OCI-LY1 (cell line): ENCODE measurements around the gene CPA2.

Experiments
- H2AFZ ChIP-seq: fragments of 200-600 bp; sonication (generic), shearing (Covaris generic); 2 replicates; pipeline ENCODE4 v1.6.0; 2014; ENCODE audit warnings: antibody characterized with exemption, mild to moderate bottlenecking, low read length
- H3F3A ChIP-seq: fragments of 200-600 bp; sonication (generic), shearing (Covaris generic); 2 replicates; pipeline ENCODE4 v1.6.0; 2014; ENCODE audit warnings: mild to moderate bottlenecking, antibody characterized with exemption, low read length, moderate library complexity; ENCODE audit not compliant: insufficient read depth
- H3K27ac ChIP-seq: fragments of 200-600 bp; sonication (generic); 2 replicates; pipeline ENCODE4 v1.5.1; 2014; ENCODE audit warnings: low read length, mixed run types, mild to moderate bottlenecking, low read depth; ENCODE audit not compliant: poor library complexity, severe bottlenecking
- H3K27me3 ChIP-seq: fragments of 200-600 bp; sonication (generic); 2 replicates; pipeline ENCODE4 v1.6.0; 2014; ENCODE audit warnings: antibody characterized with exemption, mild to moderate bottlenecking, low read length, moderate library complexity; ENCODE audit not compliant: insufficient read depth
- H3K36me3 ChIP-seq: fragments of 200-600 bp; sonication (generic); 2 replicates; pipeline ENCODE4 v1.6.1; 2014; ENCODE audit warnings: mild to moderate bottlenecking, antibody characterized with exemption, low read length, moderate library complexity, mixed read lengths; ENCODE audit not compliant: insufficient read depth
- H3K4me1 ChIP-seq: fragments of 200-600 bp; sonication (generic); 2 replicates; pipeline ENCODE4 v1.5.1; 2014; ENCODE audit warnings: mild to moderate bottlenecking, low read length, moderate library complexity; ENCODE audit not compliant: insufficient read depth, severe bottlenecking
- H3K4me2 ChIP-seq: fragments of 200-600 bp; sonication (generic), shearing (Covaris generic); 2 replicates; pipeline ENCODE4 v1.6.1; 2014; ENCODE audit warnings: low read length
- H3K4me3 ChIP-seq: fragments of 200-600 bp; sonication (generic); 2 replicates; pipeline ENCODE4 v1.5.1; 2014; ENCODE audit warnings: low read length, low read depth, mild to moderate bottlenecking, mixed read lengths; ENCODE audit not compliant: poor library complexity, severe bottlenecking
- H3K79me2 ChIP-seq: fragments of 200-600 bp; shearing (Covaris generic); 2 replicates; pipeline ENCODE4 v1.6.1; 2016; ENCODE audit warnings: mixed run types, low read length, mixed read lengths; ENCODE audit not compliant: insufficient read depth
- H3K9ac ChIP-seq: fragments of 200-600 bp; sonication (generic), shearing (Covaris generic); 2 replicates; pipeline ENCODE4 v1.6.1; 2014; ENCODE audit warnings: mild to moderate bottlenecking, low read length, mixed read lengths
- H3K9me2 ChIP-seq: fragments of 200-600 bp; sonication (generic), shearing (Covaris generic); 2 replicates; pipeline ENCODE4 v1.6.1; 2014; ENCODE audit warnings: low read depth, mild to moderate bottlenecking, low read length, mixed read lengths
- H3K9me3 ChIP-seq: fragments of 200-600 bp; shearing (Covaris generic); 2 replicates; pipeline ENCODE4 v1.6.1; 2014; ENCODE audit warnings: low read length, mixed read lengths
- H4K20me1 ChIP-seq: fragments of 200-600 bp; sonication (generic), shearing (Covaris generic); 2 replicates; pipeline ENCODE4 v1.6.0; 2016; ENCODE audit warnings: mild to moderate bottlenecking, low read length; ENCODE audit not compliant: insufficient read depth
- EZH2 ChIP-seq: fragments of 200-600 bp; sonication (generic), shearing (Covaris generic); IDR thresholded peaks from 2 replicates; pipeline ENCODE4 v1.8.0; 2017; ENCODE audit warnings: borderline replicate concordance, mixed run types, mild to moderate bottlenecking, antibody characterized with exemption, low read length, moderate library complexity, mixed read lengths
- TF ChIP-seq, protein P1 (sequence below): fragments of 200-600 bp; sonication (generic), shearing (Covaris generic); IDR thresholded peaks from 2 replicates; pipeline ENCODE4 v1.5.1; 2017; ENCODE audit warnings: mild to moderate bottlenecking, antibody characterized with exemption, low read length, moderate library complexity, mixed read lengths

The CPA2 gene

DNA sequence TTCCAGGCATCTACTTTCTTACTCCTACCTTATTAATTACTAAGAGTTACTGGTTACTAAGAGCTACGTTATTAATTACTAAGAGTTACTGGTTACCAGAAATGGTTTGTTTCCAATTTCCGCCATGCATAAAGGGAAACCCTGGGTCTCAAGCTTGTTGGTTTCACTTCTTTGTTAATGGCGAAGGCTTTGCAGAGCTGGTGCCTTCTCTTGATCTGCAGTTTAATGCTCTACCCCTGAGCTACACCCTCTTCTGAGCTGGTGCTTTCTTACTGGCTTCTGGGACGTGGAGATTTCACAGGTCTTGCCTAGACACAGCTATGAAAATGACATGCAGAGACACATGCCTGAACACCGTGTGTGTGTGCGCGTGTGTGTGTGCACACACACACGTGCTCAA lies 26.9 kb downstream of the CPA2 start:
- H3K4me3 ChIP-seq, result no peak overlapping the region
- H3K79me2 ChIP-seq, result no peaks in the 10 kb centered on the region
- peaks cover 2% of the 10 kb centered on the region; the same call in 1 of the 2 replicates for H3K9me3 ChIP-seq
- no peak for TF ChIP-seq EZH2
- TF ChIP-seq, protein P1, sequence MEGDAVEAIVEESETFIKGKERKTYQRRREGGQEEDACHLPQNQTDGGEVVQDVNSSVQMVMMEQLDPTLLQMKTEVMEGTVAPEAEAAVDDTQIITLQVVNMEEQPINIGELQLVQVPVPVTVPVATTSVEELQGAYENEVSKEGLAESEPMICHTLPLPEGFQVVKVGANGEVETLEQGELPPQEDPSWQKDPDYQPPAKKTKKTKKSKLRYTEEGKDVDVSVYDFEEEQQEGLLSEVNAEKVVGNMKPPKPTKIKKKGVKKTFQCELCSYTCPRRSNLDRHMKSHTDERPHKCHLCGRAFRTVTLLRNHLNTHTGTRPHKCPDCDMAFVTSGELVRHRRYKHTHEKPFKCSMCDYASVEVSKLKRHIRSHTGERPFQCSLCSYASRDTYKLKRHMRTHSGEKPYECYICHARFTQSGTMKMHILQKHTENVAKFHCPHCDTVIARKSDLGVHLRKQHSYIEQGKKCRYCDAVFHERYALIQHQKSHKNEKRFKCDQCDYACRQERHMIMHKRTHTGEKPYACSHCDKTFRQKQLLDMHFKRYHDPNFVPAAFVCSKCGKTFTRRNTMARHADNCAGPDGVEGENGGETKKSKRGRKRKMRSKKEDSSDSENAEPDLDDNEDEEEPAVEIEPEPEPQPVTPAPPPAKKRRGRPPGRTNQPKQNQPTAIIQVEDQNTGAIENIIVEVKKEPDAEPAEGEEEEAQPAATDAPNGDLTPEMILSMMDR, result no peak
- H3K36me3 ChIP-seq, result no peaks in the 10 kb centered on the region; the same call in 1 of the 2 replicates
- no peaks in the 10 kb centered on the region for H3F3A ChIP-seq
- no peaks in the 10 kb centered on the region for H3K9me2 ChIP-seq
- no peak overlapping the region for H3K9ac ChIP-seq
- H4K20me1 ChIP-seq, result no peaks in the 10 kb centered on the region
- no peak overlapping the region for H3K4me2 ChIP-seq
- peak overlapping the region; percentile 32; the same call in 1 of the 2 replicates for H2AFZ ChIP-seq
- no peak overlapping the region for H3K27ac ChIP-seq
- H3K4me1 ChIP-seq, result peaks cover 22% of the 10 kb centered on the region
- no peaks in the 10 kb centered on the region; the same call in 1 of the 2 replicates for H3K27me3 ChIP-seq

DNA sequence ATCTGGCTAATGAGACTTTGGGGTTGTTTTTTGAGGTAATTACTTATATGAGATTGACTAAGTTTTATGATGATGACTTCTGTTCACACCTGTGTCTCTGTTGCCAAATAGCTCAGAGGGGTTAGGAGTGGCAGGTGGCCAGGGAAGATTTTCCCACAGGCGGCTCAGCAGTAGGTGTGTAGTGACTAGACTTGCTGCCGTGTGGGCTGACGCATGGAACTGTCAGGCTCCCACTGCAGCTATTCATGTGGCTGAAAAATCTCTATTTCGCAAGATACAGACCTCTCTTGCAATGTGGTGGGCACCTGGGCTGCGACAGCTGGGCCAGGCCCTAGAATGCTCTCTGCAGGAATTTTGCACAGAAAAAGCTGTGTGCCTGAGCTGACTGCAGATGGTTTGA lies 27.7 kb downstream of the CPA2 start:
- no peaks in the 10 kb centered on the region for H3F3A ChIP-seq
- no peak overlapping the region for H2AFZ ChIP-seq
- no peaks in the 10 kb centered on the region for H4K20me1 ChIP-seq
- no peak overlapping the region for H3K4me3 ChIP-seq
- H3K27me3 ChIP-seq, result no peaks in the 10 kb centered on the region; the same call in 1 of the 2 replicates
- H3K4me2 ChIP-seq, result no peak overlapping the region
- no peaks in the 10 kb centered on the region for H3K79me2 ChIP-seq
- no peaks in the 10 kb centered on the region; the same call in 1 of the 2 replicates for H3K36me3 ChIP-seq
- no peak for TF ChIP-seq EZH2
- TF ChIP-seq, protein P1, result no peak
- H3K4me1 ChIP-seq, result peaks cover 15% of the 10 kb centered on the region
- H3K27ac ChIP-seq, result no peak overlapping the region
- no peaks in the 10 kb centered on the region for H3K9me2 ChIP-seq
- H3K9ac ChIP-seq, result no peak overlapping the region
- peaks cover 2% of the 10 kb centered on the region; the same call in 1 of the 2 replicates for H3K9me3 ChIP-seq

DNA sequence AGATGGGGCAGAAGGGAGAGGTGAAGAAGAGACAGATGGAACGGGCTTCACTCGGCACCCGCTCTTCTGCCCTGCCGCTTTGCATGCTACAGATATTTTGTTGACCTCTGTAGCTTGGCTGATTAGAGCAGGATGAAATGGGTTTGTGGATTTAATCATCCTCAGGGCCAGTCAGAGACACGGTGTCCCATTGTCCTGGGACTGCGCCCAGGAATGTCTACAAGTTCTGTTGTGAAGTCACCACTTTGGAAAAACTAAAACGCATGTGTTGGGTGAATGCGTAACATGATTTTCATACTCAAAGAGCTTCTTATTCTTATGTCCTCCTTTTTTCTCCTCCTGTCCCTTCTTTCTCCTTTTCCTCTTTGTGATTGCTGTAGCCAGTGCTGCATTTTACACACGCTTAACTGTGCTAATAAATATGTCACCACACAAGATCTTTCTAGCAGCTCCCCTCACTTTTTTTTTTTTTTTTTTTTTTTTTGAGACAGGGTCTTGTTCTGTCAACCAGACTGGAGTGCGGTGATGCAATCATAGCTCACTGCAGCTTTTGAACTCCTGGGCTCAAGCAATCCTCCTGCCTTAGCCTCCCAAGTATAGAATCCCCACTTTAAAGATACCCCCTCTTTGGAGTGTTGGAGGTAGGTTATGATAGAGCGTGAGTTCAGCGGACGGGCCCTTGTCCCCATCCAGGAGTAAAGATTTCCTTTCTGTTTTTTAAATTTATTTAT lies 29.7 kb downstream of the CPA2 start:
- no peaks in the 10 kb centered on the region; the same call in 1 of the 2 replicates for H3K36me3 ChIP-seq
- no peak for TF ChIP-seq EZH2
- TF ChIP-seq, protein P1, result no peak
- H3K9me3 ChIP-seq, result peaks cover 2% of the 10 kb centered on the region; the same call in 1 of the 2 replicates
- H3F3A ChIP-seq, result no peaks in the 10 kb centered on the region
- no peak overlapping the region for H3K4me2 ChIP-seq
- H3K27ac ChIP-seq, result no peak overlapping the region
- peaks cover 10% of the 10 kb centered on the region for H3K4me1 ChIP-seq
- no peaks in the 10 kb centered on the region for H4K20me1 ChIP-seq
- peaks cover 10% of the 10 kb centered on the region for H3K27me3 ChIP-seq
- no peak overlapping the region for H2AFZ ChIP-seq
- H3K79me2 ChIP-seq, result no peaks in the 10 kb centered on the region
- no peak overlapping the region for H3K9ac ChIP-seq
- no peak overlapping the region for H3K4me3 ChIP-seq
- no peaks in the 10 kb centered on the region for H3K9me2 ChIP-seq
